ENCODE results near the gene ZNF727.

DNA sequence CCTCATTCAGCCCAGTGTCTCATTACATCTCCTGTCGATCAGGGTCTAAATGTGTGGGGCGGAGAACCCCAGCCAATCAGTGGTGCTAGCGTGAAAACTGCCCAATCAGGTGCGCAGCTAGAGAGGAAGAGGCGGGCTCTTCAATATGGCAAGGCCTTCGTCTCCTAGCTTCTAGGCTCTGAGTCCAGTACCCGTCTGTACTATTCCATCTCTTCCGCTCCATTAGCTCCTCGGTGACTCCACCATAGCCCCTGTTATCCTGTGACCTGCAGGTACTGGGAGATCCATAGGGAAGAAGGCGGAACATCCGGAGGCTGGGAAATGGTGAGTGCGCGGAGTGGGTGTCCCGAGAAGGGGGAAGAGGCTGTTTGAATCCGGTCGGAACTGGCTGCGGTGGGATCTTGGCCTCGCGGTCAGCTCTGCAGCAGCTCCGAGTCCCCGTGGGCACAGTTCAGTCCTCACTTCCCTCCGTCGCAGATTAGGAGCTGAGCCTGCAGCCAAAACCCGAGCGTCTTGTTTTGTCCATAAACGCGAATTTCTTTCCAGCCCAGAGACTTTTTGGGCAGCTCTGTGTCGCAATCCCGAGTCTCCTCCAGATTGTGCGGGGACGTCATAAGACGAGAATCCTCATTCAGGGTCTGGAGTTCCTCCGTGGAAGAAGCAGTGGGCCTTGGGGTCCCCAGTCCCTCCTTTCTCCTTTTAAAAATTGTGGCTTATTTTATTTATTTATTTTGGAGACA, at the start of gene ZNF727:
- TF ChIP-seq, protein P1, sequence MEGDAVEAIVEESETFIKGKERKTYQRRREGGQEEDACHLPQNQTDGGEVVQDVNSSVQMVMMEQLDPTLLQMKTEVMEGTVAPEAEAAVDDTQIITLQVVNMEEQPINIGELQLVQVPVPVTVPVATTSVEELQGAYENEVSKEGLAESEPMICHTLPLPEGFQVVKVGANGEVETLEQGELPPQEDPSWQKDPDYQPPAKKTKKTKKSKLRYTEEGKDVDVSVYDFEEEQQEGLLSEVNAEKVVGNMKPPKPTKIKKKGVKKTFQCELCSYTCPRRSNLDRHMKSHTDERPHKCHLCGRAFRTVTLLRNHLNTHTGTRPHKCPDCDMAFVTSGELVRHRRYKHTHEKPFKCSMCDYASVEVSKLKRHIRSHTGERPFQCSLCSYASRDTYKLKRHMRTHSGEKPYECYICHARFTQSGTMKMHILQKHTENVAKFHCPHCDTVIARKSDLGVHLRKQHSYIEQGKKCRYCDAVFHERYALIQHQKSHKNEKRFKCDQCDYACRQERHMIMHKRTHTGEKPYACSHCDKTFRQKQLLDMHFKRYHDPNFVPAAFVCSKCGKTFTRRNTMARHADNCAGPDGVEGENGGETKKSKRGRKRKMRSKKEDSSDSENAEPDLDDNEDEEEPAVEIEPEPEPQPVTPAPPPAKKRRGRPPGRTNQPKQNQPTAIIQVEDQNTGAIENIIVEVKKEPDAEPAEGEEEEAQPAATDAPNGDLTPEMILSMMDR (IDR thresholded peaks at IDR 0.05; ENCODE audit: low read depth, low read length, poor library complexity, severe bottlenecking) = no peak
- no peak for TF ChIP-seq EZH2phosphoT487 (IDR thresholded peaks at IDR 0.05; ENCODE audit: borderline replicate concordance, low read length)

All from DOHH2 (cell line).